NOMO-1 treated with dmso at 0.1 percent for 144 hours (cell line): ENCODE data around the gene CEP44.
"Not testable (repeated sequence)": the region's sequence is repeated elsewhere in the genome, so short reads cannot be mapped to it uniquely, and the experiment has no call there.

ENCODE experiments used
- DNase-seq: peaks from one replicate; lab custom pipeline; 2025; ENCODE audit not compliant: unreplicated experiment; lab: John Stamatoyannopoulos, UW

Gene CEP44

DNA sequence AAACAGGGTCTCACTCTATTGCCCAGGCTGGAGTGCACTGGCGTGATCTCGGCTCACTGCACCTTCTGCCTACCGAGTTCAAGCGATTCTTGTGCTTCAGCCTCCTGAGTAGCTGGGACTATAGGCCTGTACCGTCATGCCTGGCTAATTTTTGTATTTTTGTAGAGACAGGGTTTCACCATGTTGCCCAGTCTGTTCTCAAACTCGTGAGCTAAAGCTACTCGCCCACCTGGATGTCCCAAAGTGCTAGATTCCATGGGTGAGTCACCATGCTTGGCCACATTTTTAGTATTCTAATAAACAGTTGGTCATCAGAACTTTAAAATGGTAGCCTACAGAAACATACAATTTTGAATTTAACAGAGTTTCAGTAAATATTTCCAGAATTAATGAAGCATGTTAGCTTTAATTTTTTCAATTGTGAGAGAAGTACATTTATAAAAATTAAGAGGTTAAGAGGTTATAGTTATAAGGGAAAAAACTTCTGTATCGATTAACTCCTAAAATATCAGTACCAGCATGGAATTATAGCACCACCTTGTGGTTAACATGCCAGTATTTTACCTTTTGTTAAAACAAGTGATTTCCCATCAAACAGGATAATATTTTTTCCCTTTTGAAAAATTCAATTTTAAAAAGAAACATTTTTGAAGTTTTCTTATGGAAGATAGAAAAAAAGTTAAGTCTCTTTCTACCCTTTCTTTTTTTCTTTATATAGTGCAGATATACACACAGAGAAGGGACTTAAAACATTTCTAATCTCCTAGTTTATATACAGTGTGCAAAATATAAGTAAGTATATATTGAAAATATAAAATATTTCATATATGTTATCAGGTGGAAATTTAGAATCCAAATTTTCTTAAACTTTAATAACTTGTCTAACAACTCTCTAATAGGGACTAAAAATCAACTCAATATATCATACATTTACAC is 35.4 kb downstream of the CEP44 start:
- no peak for DNase-seq

DNA sequence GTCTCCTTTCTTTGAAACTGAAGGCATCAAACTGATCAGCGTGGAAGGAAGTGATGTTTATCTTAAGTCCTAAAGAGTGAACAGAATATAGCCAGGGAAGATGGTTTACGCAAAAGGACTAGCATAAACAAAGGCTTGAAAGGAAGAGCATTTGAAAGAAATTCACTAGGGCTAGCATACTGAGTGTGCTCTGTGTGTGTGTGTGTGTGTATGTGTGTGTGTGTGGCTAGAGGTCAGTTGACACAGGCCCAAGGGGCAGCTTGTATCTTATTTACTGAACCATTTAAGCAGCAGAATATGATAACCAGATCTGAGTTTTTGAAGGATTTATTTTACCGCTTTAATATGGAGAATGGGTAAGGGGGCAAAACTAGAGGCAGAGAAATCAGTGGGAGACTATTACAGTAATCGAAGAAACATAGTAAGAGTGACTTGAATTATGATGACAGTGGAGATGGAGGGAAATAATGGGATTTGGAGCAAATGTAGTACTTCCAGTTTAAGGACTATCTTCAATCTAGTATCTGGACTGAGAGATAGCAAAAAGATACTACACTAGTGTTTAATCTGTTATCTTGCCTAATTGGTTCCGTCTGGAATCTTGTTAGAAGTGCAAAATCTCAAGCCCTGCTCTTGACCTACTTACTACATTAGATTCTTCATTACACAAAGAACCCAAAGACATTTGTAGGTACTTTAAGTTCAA is 36.9 kb downstream of the CEP44 start:
- no peak for DNase-seq

DNA sequence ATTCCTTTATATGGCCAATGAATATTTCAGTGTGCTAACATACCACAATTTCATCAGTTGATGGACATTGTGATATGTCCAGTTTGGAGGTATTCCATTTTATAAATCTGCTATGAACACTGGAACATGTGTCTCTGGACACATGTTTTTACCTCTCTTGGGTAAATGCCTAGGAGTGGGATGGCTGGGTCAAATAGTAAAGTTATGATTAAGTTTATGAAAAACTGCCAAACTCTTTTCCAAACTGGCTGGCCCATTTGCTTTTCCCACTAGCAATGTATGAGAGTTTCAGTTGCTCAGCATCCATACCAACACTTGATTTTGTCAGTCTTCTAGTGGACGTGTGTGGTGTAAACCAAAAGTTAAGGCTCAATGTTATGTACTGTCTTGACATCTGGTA is 40.5 kb downstream of the CEP44 start:
- no peak for DNase-seq

DNA sequence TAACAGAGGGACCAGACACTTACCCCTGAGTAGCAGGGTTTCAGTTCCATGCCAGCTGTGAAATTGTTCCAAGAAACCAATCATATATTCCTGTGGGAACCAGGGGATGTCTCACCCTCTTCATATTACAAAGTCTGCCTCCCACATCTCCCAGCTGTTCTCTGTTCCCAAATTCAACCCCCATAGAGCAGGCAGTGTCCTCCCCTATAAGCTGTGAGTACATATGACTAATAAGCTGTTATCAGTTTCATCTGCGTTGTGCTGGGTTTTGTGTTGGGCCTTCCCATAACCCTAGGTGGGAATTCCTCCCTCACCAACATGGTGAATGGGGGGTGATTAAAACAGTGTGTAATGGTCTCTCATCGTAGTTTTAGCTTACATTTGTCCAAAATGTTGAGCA is 41.0 kb downstream of the CEP44 start:
- DNase-seq: no peak

DNA sequence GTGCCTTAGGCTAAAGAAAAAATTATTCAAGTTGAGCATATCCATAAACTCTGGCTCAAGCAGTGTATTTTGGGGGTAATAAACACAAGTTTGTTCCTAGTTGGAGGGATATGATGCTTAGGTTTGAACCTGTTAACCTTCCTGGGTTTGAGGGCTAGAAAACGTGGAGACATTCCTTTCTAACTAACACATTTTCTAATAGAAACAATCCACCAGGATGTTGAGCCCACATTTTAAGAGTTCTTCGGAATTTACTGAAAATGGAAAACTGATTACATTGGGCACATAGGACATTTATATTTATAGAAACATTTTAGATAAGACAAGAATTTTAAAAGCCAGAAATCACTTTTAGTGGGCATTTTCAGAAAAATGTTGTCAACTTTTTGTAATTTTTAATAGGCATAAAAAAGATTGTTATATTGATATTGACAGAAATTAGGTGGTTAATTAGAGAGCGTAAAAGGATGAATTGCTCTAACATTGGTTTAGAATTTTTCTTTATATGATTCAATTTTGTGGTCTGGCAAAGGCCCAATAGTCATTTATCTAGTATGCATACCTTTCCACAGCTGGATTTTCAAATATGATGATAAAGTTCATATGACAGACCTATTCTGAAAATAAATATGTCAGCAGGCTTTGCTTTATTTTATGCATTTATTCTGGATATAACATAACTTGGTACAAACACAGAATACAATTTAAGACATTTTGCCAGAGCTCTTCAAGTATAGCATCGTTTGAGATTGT is 49.2 kb downstream of the CEP44 start:
- DNase-seq: no peak

DNA sequence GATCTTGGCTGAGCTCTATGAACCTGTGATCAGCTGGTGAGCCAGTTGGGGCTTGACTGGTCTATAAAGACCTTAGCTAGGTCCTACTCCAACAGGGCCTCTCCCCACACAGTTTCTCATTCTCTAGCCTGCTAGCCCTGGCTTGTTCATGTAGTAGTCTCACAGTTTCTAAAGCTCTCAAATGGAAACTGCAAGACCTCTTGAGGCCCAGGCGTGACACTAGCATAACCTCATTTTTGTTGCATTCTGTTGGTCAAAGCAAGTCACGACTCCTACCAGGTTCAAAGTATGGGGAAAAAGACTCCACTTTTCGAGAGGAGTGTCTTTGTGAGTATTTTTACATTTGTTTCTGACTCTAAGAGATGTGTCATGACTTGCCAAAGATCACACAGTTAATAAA is 50.9 kb downstream of the CEP44 start:
- no peak for DNase-seq

DNA sequence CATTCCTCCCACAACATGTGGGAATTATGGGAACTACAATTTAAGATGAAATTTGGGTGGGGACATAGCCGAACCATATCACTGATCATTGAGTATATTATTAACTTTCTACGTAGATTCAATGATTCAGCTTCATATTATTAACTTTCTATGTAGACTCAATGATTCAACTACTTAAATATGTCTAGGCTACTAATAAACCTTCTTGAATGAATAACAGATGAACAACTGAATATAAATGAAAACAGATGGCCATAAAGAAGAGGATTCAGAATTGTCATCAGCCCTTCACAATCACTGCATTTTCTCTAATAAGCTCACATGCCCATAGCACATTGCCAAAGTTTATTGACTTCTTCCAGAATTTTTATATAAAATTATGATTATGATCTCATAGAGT is 57.0 kb downstream of the CEP44 start:
- DNase-seq: no peak

DNA sequence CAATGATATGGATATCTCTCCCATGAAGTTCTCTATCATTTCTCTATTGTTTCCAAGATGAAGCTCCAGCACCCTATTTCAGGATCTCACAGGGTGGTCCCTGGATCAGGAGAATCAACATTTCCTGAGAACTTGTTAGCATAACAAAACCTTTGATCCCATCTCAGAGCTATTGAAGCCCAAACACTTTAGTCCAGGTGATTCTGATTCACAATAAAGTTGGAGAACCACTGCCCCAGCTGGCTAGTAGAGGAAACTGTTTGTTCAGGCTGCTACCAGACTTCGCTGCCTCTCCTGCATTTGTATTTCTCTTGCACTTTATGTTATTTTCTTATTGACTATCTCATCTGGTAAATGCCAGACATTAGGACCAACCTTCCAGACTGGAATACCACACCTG is 65.4 kb downstream of the CEP44 start:
- DNase-seq: no peak

DNA sequence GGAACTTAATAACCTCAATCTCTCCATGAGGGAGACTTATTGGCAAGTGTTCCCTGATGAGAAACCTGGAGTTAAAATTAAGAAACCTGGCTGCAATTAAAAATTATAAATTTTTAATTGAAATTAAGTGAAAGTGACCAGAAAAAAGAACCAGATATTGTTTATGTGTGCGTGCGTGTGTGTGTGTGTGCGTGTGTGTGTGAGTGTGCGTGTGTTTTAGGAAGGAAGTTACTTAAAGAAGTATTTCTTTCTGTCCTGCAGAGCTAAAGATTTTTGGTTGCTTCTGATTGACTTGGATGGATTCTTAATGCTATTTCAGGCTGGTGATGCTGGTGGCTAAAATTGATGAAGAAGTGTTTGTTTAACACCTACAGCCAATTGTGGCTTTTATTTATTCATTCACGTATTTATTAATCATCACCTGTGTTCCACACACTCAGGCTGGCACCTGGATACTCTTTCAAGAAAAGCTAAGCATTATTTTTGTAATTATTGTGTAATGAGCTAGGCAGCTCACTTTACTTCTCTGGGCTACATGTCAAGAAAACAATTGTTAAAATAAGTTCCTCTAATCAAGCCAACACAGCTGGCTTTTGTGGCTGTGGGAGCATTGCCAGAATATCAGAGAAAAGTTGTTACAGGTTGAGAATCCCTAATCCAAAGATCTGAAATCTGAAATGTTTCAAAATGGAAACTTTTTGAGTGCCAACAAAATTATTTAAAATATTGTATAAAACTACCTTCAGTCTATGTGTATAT is 68.5 kb downstream of the CEP44 start:
- DNase-seq: no peak

DNA sequence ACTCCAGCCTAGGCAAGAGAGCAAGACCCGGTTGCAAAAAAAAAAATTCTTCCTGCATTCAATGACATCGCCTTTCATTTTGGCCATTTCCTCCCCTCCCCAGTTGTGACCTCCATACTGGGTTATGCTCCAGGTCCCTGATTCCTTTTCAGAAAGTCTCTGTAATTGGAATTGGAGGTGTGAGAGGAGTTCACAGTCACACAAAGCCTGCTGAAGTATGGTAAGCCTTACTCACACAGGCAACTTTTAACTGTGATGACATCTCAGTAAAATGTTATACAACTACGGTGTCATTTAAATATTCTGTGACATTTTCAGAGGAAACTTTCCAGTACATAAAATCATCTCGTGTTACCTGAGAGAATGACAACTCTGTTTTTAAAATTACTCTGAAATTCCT is 73.6 kb downstream of the CEP44 start:
- no peak for DNase-seq

DNA sequence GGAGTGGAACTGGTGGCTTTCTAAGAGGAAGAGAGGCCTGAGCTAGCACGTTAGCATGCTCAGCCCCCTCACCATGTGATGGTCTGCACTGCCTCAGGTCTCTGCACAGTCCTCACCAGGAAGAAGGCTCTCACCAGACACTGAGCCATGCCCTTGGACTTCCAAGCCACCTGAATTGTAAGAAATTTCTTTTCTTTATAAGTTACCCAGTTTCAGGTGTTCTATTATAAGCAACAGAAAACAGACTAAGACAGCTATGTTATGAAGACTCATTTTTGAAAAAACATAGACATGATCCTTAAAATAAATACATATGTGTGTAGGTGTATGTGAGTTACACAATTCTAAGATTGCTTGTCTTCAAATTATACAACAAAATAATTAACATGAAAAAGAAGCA is 74.7 kb downstream of the CEP44 start:
- no peak for DNase-seq

DNA sequence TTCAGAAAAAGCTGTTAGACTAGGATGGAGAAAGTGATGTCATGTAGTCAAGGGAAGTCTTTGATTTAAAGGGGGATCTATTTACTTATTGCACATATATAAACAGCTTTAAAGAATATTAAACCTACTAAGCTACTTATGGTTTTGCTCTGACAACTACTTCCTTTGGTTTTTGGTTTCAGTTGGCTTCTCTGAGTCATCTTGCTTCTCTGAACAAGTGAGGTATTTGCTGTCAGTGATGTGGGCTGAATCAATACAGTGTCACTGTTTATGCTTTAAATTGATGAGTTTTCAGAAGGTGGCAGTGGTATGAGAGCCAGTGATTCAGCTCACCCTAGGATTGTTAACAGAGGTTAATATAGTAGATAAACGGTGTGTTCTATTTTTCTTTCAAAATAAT is 75.1 kb downstream of the CEP44 start:
- peak; percentile 3 for DNase-seq

DNA sequence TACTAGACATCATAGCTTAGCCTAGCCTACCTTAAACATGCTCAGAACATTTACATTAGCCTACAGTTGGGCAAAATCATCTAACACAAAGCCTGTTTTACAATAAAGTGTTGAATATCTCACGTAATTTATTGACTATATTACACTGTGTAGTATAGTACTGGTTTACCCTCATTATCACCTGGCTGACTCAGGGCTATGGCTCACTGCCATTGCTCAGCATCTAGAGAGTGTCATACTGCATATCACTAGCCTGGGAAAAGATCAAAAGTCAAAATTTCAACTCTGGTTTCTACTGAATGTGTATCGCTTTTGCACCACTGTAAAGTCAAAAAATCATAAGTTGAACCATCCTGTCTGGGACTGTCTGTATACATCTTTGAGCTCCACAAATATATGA is 78.6 kb downstream of the CEP44 start:
- DNase-seq: no peak

DNA sequence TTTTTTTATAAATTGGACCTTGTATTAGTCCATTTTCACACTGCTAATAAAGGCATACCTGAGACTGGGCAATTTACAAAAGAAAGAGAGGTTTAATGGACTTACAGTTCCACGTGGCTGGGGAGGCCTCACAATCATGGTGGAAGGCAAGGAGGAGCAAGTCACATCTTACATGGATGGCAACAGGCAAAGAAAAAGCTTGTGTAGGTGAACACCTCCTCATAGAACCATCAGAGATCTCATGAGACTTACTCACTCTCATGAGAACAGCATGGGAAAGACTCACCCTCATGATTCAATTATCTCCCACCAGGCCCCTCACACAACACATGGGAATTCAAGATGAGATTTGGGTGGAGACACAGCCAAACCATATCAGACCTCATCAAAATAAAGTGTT is 80.1 kb downstream of the CEP44 start:
- DNase-seq: not testable (repeated sequence)

DNA sequence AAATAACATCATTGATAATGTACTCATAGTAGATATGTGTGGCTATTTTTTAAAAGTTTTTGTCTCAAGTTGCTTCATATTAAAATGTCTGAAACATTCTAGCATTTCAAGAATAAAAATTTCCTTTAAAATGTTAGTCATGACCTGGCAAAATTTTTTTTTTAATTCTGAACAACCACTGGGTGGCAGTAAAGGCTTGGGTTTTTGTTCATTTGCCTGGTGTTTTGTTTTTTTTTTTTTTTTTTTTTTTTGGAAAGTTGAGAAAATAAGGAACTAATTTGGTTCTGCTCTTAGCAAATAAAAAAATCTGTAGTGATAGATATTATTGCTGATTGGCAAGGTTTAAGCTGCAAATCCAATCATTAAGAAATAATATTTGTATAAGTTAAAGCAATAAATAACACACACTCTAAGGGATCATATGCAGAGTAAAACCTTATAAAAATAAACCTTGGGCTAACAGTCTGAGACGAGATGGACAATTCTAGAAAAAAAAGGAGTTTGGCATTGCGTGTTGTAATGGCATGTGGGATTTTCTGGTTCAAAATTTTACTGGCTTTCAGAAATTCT is 81.4 kb downstream of the CEP44 start:
- DNase-seq: peak; percentile 41

DNA sequence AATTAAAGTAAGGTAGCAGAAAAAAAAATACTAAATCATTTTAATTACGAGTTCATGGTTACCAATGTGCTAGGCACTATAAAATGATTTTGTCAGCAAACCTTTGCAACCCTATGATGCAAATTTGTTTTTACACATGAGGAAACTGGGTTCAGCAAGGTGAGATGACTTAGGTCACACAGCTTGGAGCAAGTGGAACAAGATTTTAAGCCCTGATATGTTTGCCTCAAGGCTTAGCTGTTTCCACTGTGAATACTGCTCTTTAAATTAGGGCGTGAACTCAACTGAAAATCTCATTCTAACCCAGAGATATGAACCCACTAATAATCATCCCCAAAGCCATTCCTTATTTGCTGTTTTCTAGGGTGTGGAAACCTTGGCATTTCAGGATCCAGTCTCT is 86.3 kb downstream of the CEP44 start:
- no peak for DNase-seq

DNA sequence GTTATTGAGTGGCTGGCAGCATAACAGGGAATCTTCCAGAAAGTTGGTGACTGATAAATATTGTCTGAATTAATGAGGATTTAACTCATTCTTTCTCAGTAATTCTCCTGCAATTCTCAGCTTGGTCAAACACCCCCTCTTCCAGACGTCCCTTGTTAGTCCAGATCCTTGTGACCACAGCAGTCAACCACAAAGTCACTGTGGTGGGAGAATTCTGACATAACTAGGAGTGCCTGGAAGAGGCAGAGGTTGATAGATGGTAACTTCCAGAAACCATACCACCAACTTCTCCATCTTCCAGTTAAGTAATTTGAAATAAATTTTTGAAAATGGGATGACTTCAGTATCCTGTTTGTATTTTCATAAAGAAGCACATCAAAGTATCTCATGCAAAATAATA is 90.1 kb downstream of the CEP44 start:
- DNase-seq: no peak

DNA sequence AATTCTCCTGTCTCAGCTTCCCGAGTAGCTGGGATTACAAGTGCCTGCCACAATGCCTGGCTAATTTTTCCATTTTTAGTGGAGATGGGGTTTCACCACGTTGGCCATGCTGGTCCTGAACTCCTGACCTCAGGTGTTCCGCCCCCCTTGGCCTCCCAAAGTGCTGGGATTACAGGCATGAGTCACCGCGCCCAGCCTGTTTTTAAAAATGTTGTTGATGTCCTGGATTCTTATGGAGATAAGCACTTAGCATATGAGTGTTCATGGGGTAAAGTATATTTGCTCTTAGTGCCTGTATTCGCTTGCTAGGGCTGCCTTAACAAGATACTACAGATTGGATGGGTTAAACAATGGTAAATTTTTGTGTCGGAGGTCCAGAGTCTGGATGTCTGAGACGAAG is 91.7 kb downstream of the CEP44 start:
- DNase-seq: no peak

DNA sequence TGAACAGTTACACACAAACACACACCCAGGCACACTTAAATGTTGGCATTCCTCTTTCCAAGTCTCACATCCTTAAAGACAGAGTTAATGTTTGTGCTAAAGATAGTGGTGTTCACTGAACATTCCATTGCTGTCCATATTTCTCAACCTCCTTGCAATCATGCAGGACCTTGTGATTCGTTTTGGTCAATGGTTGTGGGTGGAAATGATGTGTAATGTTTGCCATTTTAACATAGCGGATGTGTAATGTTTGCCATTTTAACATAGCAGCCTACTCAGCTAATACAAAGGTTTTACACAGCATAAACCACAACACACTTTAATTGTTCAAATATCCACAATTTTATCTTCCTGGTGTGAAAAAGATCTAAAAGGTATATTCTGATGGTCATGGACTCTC is 93.9 kb downstream of the CEP44 start:
- DNase-seq: no peak

DNA sequence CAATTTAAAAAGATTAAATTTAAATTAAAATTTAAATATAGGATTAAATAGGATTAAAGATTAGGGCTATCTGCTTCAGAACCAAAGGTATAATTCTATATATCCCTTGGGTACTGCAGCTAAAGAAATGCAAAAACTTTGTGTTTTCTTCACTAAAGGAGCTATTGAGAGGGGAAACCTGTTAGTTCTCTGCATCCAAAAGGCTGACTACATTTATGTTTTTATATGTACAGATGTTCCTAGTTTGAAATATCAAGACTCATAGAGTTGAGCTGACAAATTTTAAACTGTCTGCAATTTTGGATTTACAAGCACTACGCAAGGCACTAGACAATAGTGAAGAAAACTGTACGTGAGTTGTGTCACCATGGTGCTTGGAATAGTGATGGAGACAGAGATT is 95.2 kb downstream of the CEP44 start:
- no peak for DNase-seq

DNA sequence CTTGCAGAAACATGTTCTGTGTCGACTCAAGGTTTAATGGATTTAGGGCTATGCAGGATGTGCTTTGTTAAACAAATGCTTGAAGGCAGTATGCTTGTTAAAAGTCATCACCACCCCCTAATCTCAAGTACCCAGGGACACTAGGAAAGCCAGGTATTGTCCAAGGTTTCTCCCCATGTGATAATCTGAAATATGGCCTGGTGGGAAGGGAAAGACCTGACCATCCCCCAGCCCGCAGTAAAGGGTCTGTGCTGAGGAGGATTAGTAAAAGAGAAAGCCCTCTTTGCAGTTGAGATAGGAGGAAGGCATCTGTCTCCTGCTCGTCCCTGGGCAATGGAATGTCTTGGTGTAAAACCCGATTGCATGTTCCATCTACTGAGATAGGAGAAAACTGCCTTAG is 96.5 kb downstream of the CEP44 start:
- DNase-seq: not testable (repeated sequence)
